ENCODE measurements around the gene FRMD3.

Gene FRMD3

DNA sequence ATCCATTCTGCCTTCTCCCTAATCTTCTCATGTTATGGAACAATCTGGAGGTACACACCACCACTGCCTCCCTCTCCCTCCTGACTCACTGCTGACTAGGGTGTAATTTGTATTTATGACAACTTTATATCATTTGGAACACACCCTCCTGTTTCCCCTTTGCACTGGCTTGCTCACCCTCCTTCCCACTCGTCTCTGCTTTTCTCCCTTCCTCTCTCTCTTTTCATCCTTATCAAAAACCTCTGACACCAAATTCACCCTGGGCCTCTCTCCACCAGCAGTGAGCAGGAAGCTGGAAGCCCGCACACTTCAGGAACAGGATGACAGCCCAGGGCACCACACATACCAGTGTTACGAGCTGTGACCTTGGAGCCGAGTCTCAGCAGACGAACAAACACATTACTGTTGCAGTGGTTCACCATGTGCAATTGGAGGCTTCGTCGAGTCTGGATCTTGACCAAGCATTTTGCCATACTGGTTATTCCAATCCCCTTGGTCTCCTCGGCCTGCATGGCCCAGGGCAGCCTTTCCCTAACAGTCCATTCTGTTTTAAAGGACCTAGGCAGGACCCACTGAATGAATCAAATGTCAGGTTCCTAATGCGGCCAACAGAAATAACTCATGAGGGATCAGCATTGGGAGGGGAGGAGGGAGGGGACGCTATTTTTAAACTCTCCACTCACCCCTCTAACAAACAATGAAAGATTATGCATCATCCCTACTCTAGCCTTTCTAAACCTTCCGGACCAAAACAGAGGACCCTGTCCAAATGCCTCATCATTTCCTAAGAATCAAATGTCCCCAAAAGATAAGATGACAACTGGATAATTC is 271.3 kb downstream of the FRMD3 start:
- H3K27ac ChIP-seq, result no peak overlapping the region
- no peaks in the 10 kb centered on the region for H3K36me3 ChIP-seq
- TF ChIP-seq, protein P1, sequence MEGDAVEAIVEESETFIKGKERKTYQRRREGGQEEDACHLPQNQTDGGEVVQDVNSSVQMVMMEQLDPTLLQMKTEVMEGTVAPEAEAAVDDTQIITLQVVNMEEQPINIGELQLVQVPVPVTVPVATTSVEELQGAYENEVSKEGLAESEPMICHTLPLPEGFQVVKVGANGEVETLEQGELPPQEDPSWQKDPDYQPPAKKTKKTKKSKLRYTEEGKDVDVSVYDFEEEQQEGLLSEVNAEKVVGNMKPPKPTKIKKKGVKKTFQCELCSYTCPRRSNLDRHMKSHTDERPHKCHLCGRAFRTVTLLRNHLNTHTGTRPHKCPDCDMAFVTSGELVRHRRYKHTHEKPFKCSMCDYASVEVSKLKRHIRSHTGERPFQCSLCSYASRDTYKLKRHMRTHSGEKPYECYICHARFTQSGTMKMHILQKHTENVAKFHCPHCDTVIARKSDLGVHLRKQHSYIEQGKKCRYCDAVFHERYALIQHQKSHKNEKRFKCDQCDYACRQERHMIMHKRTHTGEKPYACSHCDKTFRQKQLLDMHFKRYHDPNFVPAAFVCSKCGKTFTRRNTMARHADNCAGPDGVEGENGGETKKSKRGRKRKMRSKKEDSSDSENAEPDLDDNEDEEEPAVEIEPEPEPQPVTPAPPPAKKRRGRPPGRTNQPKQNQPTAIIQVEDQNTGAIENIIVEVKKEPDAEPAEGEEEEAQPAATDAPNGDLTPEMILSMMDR (IDR thresholded peaks at IDR 0.05; ENCODE audit: low read depth, low read length), result no peak
- no peak overlapping the region for H3K4me3 ChIP-seq (ENCODE audit: low read depth, low read length)
- no peaks in the 10 kb centered on the region for H3K27me3 ChIP-seq (ENCODE audit: insufficient read depth, low read depth, severe bottlenecking)
- DNase-seq, result no peak
- no peaks in the 10 kb centered on the region for H3K9me3 ChIP-seq (ENCODE audit: severe bottlenecking)

DNA sequence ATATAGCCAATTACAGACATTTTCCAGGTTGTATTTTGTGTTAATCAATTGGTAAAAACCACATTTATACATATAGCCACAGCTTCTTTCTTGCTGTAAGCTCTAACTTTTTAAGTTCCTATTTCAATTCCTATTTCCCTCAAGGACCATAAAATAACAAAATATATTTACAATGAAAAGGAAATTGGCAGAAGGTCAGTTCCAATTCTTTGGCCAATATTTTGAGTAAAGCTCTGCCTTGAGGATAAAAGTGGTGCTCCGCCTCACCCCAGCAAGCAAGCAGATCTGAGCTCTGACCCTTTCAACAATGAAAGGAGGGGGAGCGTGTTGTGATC is 271.9 kb downstream of the FRMD3 start:
- Histone ChIP-seq H3K9me3 (ENCODE audit: severe bottlenecking) (no peaks in the 10 kb centered on the region), H3K27me3 (ENCODE audit: insufficient read depth, low read depth, severe bottlenecking) (no peaks in the 10 kb centered on the region), H3K27ac (no peak overlapping the region), H3K4me3 (ENCODE audit: low read depth, low read length) (no peak overlapping the region), H3K36me3 (no peaks in the 10 kb centered on the region)
- TF ChIP-seq, protein P1 (IDR thresholded peaks at IDR 0.05; ENCODE audit: low read depth, low read length), result no peak
- no peak for DNase-seq

DNA sequence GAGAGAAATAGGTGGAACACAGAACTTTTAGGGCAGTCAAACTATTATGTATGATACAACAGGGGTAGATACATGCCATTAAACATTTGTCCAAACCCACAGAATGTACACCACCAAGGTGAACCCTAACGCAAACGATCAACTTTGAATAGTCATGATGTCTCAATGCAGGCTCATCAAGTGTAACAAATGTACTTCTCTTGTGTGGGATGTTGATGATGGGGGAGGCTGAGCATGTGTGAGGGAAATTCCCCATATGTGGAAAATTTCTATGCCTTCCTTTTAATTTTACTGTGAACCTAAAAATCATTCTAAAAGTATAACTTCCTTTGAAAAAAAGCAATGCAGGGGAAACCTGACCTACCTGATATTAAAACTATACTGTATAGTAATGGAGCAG is 273.9 kb downstream of the FRMD3 start:
- no peaks in the 10 kb centered on the region for H3K27me3 ChIP-seq (ENCODE audit: insufficient read depth, low read depth, severe bottlenecking)
- no peaks in the 10 kb centered on the region for H3K36me3 ChIP-seq
- H3K27ac ChIP-seq, result no peak overlapping the region
- H3K4me3 ChIP-seq (ENCODE audit: low read depth, low read length), result no peak overlapping the region
- no peaks in the 10 kb centered on the region for H3K9me3 ChIP-seq (ENCODE audit: severe bottlenecking)
- TF ChIP-seq, protein P1 (IDR thresholded peaks at IDR 0.05; ENCODE audit: low read depth, low read length), result no peak
- no peak for DNase-seq

DNA sequence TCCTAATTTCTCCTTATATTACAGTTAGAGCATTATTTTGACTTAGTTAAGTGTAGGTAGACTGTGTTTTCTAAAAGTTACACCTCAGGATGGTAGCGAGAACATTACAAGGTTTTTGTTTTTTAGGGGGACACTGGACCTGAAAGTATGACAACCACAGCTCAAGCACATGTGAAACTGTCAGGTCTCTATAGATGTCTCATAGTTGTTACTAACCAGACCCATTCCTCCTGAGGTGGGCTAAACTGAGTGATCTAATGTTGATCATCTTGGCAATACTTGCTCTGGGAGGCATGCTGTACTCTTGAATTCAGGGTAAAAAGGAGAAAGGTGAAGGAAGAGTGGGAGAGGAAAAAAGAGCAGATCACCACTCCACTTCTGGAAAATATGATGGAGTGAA is 278.6 kb downstream of the FRMD3 start:
- H3K4me3 ChIP-seq (ENCODE audit: low read depth, low read length), result no peak overlapping the region
- no peaks in the 10 kb centered on the region for H3K27me3 ChIP-seq (ENCODE audit: insufficient read depth, low read depth, severe bottlenecking)
- no peak for DNase-seq
- TF ChIP-seq, protein P1 (IDR thresholded peaks at IDR 0.05; ENCODE audit: low read depth, low read length), result no peak
- H3K9me3 ChIP-seq (ENCODE audit: severe bottlenecking), result no peaks in the 10 kb centered on the region
- H3K27ac ChIP-seq, result no peak overlapping the region
- H3K36me3 ChIP-seq, result no peaks in the 10 kb centered on the region

DNA sequence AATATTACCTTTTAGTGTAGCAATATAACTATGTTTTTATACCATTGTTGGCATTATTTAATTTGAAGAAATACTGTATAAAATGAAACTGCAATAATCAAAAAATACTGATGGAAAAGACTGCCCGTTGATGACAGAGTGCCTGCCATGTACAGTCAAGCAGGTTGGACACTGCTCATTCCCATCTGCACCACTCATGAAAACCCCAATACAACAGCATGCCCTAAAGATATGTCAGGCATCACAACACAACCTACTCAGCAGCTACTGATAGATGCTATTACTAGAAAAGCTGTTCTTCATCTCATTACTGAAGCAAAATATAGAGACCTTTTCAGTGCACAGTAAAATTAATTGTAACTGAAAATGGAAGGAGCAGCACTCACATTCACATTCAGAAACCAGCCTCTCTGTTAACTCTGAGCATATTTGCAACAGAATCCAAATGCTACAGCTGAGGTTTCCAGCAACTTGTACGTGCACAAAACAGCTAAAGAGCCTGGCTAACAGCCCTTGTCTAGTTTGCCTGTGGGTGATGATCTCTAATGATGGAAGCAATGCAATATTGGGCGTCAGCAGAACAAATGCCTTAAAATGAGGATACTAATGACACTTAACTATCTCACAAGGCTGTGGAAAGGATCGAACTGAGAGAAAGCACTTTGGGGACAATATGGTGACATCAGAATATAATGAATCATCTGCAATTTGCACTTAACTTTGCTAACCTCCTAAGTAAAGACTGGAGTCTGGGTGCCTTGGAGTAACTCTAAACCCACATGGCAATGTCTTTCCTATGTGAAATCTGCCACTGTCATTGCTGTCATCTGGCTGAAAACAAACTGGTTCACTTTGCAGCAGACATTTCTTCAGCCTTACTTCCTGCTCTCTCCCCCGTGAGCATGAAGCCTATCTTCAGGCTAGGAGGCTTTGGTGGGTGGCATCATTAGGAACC is 280.0 kb downstream of the FRMD3 start:
- no peak overlapping the region for H3K4me3 ChIP-seq (ENCODE audit: low read depth, low read length)
- TF ChIP-seq, protein P1 (IDR thresholded peaks at IDR 0.05; ENCODE audit: low read depth, low read length), result no peak
- no peaks in the 10 kb centered on the region for H3K9me3 ChIP-seq (ENCODE audit: severe bottlenecking)
- no peak for DNase-seq
- no peaks in the 10 kb centered on the region for H3K27me3 ChIP-seq (ENCODE audit: insufficient read depth, low read depth, severe bottlenecking)
- H3K36me3 ChIP-seq, result no peaks in the 10 kb centered on the region
- no peak overlapping the region for H3K27ac ChIP-seq
